Inferior parietal cortex (tissue), 1 donor: ENCODE data around the gene CYP2E1.
"Not testable (repeated sequence)": the region's sequence is repeated elsewhere in the genome, so short reads cannot be mapped to it uniquely, and the experiment has no call there.

Source experiments
- DNase-seq: peaks from one replicate; pipeline ENCODE4 v3.0.0-alpha.2; 2016; ENCODE audit errors: extremely low spot score

The CYP2E1 gene

GRCh38 chr10:133569801-133570200, 42.6 kb downstream of the CYP2E1 start:
- DNase-seq = not testable (repeated sequence)

GRCh38 chr10:133572055-133572454, 44.9 kb downstream of the CYP2E1 start:
- not testable (repeated sequence) for DNase-seq

DNA sequence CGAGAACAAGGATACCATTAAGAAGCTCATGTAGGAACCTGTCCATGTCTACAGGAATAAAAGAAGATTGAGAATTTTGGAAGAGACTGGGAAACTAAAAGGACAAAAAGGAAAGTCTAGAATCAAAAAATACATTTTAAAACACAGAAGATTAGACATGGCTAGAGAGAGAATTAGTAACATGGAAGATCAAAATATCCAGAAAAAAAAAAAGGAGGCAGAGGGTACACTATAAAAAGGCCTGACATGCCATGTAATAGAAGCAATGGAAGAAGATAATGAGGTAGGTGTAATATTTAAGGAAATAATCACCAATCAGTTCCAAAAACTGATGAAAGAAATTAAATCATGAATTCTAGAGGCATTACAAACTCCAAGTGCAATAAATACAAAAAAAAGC, 46.3 kb downstream of the CYP2E1 start:
- not testable (repeated sequence) for DNase-seq

DNA sequence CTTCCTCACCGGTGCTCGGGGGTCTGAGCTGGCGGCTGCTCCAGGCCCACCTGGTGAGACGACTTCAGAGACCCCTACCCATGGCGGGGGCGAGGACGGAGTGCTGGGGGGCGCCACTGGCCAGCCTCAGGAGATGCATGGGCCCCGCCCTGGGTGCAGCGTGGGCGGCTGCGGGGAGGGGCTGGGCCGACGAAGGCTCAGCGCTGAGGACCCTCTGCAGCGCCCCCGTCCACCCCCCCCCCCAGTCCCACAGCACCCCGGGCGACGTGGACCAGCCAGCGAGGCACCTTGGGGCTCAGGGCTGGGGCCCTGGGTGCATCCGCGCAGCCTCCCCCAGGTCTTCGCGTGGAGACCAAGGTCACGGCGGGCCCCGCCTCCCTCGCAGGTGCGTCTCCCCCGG, 49.9 kb downstream of the CYP2E1 start:
- not testable (repeated sequence) for DNase-seq
